Lung (tissue), 12 donors: ENCODE results near the gene SSH2. TPM values are rescaled to one million over a fixed set of nuclear protein-coding genes. Genes with fewer than 3 reads are reported as not detected.

Source experiments
- ATAC-seq: fragments of 200-7000 bp; cut with Tn5 transposase; one replicate; pipeline ENCODE4 v1.9.1; 2020; ENCODE audit warnings: moderate number of reproducible peaks; ENCODE audit not compliant: insufficient read depth, low FRiP score
- DNase-seq, 3 donors: peaks; one replicate each; pipeline ENCODE4 v3.0.0-alpha.2; 2013 to 2017
- H3K27ac ChIP-seq, 2 donors: one replicate each; pipeline ENCODE4 v1.5.1; 2013; ENCODE audit warnings: mild to moderate bottlenecking in 2 of 2, moderate library complexity in 2 of 2, control low read depth in 1 of 2, inconsistent platforms in 1 of 2, low read depth in 1 of 2, low read length in 1 of 2
- H3K27me3 ChIP-seq, 3 donors: one replicate each; pipeline ENCODE4 v1.5.1; 2013; ENCODE audit warnings: low read length in 2 of 3; ENCODE audit not compliant: control insufficient read depth in 3 of 3, insufficient read depth in 3 of 3
- H3K36me3 ChIP-seq, 4 donors: one replicate each; pipeline ENCODE4 v1.5.1; 2013; ENCODE audit warnings: low read length in 4 of 4, mild to moderate bottlenecking in 1 of 4, moderate library complexity in 1 of 4; ENCODE audit not compliant: control insufficient read depth in 4 of 4, insufficient read depth in 4 of 4
- H3K4me1 ChIP-seq, 5 donors: one replicate each; pipeline ENCODE4 v1.5.1; 2013; ENCODE audit warnings: low read length in 5 of 5, mild to moderate bottlenecking in 2 of 5, moderate library complexity in 1 of 5; ENCODE audit not compliant: control insufficient read depth in 5 of 5, insufficient read depth in 5 of 5
- H3K4me3 ChIP-seq: one replicate; pipeline ENCODE4 v1.5.1; 2013; ENCODE audit warnings: mild to moderate bottlenecking, control low read depth, moderate library complexity
- H3K9ac ChIP-seq, 2 donors: one replicate each; pipeline ENCODE4 v1.5.1; 2013; ENCODE audit warnings: low read length in 2 of 2, control low read depth in 1 of 2; ENCODE audit not compliant: insufficient read depth in 1 of 2
- H3K9me3 ChIP-seq, 4 donors: one replicate each; pipeline ENCODE4 v1.5.1; 2013; ENCODE audit warnings: low read length in 3 of 4, mild to moderate bottlenecking in 1 of 4, moderate library complexity in 1 of 4; ENCODE audit not compliant: control insufficient read depth in 4 of 4, insufficient read depth in 3 of 4
- WGBS, 2 donors: extraction: QIAGEN DNeasy Blood & Tissue Kit; methylation state at CpG; one replicate each; pipeline ENCODE4 v1.1.7; 2013; 5-methylcytosine and 5-hydroxymethylcytosine counted together
- polyA plus RNA-seq, 2 donors: library from polyadenylated mRNA; stranded (reverse); fragments of 200-250 nt; gene quantifications; one replicate each; pipeline ENCODE4 v1.2.1, GENCODE V29; 2013
- total RNA-seq, 2 donors: library from RNA; depleted of rRNA in 1 of 2; stranded (reverse); fragments of >200 nt in 1 of 2; gene quantifications; one replicate each; pipeline ENCODE4 v1.2.1, GENCODE V29; 2014 to 2021
- TF ChIP-seq, protein P1 (sequence below): IDR thresholded peaks from 2 replicates; pipeline ENCODE4 v1.5.1; 2012; ENCODE audit warnings: mild to moderate bottlenecking; ENCODE audit errors: control extremely low read depth, extremely low read depth
- donor health status: control.
- donor health status: control.
- donor health status: Bipolar disorder and iron deficiency.
- donor health status: healthy.
- donor health status: DM: yes; HTN: yes; CAD: no.

Gene SSH2
- total and polyA plus RNA-seq, 4 donors: 23.4 to 69.4 (median 41.1) TPM

DNA sequence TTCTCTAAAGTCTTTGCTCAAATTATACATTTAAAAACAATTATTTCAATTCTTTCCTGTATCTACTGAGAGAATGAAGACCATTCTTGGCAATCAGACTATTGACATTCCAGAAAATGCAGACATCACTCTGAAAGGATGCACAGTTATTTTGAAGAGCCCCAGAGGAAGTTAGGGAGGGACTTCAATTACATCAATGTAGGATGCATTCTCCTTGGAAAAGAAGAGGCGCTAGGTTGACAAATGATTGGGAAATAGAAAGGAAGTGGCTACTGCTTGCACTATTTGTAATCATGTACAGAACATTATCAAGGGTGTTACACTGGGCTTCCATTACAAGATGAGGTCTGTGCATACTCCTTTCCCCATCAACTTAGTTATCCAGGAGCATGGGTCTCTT is 74.3 kb downstream of the SSH2 start:
- H3K4me1 ChIP-seq: peaks cover 0 to 3% (median 0%) of the 10 kb centered on the region in 5 donors
- H3K9ac ChIP-seq: no peak overlapping the region
- ATAC-seq: no peak
- 18 to 48% methylated on average over 1 of the region's 1 CpG for WGBS, 2 donors
- H3K9me3 ChIP-seq: no peaks in the 10 kb centered on the region
- H3K27ac ChIP-seq: no peak overlapping the region
- no peaks in the 10 kb centered on the region for H3K27me3 ChIP-seq
- no peaks in the 10 kb centered on the region for H3K36me3 ChIP-seq
- TF ChIP-seq, protein P1, sequence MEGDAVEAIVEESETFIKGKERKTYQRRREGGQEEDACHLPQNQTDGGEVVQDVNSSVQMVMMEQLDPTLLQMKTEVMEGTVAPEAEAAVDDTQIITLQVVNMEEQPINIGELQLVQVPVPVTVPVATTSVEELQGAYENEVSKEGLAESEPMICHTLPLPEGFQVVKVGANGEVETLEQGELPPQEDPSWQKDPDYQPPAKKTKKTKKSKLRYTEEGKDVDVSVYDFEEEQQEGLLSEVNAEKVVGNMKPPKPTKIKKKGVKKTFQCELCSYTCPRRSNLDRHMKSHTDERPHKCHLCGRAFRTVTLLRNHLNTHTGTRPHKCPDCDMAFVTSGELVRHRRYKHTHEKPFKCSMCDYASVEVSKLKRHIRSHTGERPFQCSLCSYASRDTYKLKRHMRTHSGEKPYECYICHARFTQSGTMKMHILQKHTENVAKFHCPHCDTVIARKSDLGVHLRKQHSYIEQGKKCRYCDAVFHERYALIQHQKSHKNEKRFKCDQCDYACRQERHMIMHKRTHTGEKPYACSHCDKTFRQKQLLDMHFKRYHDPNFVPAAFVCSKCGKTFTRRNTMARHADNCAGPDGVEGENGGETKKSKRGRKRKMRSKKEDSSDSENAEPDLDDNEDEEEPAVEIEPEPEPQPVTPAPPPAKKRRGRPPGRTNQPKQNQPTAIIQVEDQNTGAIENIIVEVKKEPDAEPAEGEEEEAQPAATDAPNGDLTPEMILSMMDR: no peak
- peak in 2 of 3 donors; percentile 35 to 59 for DNase-seq
- no peak overlapping the region for H3K4me3 ChIP-seq

DNA sequence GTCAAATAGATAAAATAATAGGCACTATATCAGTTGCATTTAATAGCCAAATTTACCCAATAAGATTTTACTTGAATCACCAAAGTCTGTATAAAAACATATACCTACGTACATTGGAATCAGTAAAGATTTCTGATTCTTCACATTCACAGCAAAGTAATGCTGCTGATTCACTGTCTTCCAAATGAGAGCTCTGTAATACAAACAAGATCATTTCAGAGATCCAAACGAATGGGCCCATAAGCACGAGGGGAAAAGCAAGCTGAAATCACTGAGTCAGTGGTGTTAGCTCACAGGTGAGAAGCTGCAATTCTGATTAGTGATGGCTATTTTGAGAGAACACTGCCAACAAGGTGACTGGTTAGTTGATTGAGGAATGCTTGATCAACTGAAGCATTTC is 81.3 kb downstream of the SSH2 start:
- ATAC-seq (no peak), DNase-seq (no peak)
- TF ChIP-seq, protein P1: no peak
- no peaks in the 10 kb centered on the region for H3K9me3 ChIP-seq
- 89 to 90% methylated on average over 3 of the region's 3 CpGs for WGBS, 2 donors
- H3K9ac ChIP-seq: no peak overlapping the region
- H3K27me3 ChIP-seq: no peaks in the 10 kb centered on the region
- no peak overlapping the region for H3K4me3 ChIP-seq
- H3K36me3 ChIP-seq: no peaks in the 10 kb centered on the region
- peaks cover 0 to 20% (median 9%) of the 10 kb centered on the region in 5 donors for H3K4me1 ChIP-seq
- no peak overlapping the region for H3K27ac ChIP-seq

DNA sequence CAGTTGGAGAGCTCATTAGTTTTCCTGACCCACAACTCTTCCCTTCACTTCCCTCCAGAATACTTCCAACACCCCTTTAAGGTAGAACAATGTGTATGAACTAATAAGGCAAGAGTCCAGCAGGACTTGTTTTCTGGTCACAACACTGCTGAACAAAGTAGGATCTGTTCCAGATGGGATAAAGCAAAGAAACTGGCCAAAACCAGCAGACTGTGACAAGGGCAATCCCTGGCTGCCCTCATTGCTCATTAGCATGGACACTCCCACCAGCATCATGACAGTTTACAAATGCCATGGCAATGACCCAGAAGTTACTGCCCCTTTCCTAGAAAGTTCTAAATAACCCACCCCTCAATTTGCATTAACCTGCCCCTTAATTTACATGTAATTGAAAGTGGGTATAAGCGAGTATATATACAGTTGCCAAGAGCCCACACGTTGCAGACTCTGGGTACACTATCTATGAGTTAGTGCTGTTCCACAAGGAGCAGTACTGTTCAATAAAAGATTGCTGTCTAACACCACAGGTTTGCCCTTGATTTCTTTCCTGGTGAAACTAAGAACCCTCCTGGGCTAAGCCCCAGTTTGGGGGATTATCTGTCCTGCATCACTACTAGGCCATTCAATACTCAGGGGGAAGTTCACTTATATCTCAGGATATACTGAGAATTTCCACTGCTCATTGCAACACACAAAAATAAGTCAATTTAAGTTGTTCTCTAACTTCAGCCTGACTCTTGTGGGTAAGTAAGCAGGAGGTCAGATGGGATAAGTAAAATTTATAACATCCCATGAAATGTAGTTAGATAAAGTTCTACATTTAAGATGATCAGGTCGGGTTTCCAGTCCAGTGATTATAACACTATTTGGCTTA is 82.3 kb downstream of the SSH2 start:
- no peak overlapping the region for H3K4me3 ChIP-seq
- no peak for ATAC-seq
- H3K27ac ChIP-seq: peak overlapping the region in 1 of 2 donors; percentile 29

More for the DNA sequence above, 82.3 kb downstream of the SSH2 start:
- Histone ChIP-seq H3K9me3 (no peaks in the 10 kb centered on the region), H3K4me1 (peaks cover 0 to 20% (median 9%) of the 10 kb centered on the region in 5 donors), H3K9ac (no peak overlapping the region), H3K27me3 (no peaks in the 10 kb centered on the region), H3K36me3 (no peaks in the 10 kb centered on the region)
- TF ChIP-seq, protein P1: no peak
- 87 to 92% methylated on average over 3 of the region's 3 CpGs for WGBS, 2 donors
- peak in 1 of 3 donors; percentile 56 for DNase-seq
